Neural progenitor cell (in vitro differentiated cells): Measurements from ENCODE around the gene CNBP. TPM values are rescaled to one million over a fixed set of nuclear protein-coding genes. Genes with fewer than 3 reads are reported as not detected.

Experiments
- DNase-seq: peaks from one replicate; pipeline ENCODE4 v3.0.0-alpha.2; 2016; ENCODE audit warnings: low spot score
- H2AFZ ChIP-seq: fragments of 200-600 bp; sonication (generic); replicated peaks from 2 replicates; pipeline ENCODE4 v1.6.1; 2016; ENCODE audit warnings: antibody characterized with exemption
- H3F3A ChIP-seq: fragments of 200-600 bp; sonication (generic); 2 replicates; pipeline ENCODE4 v1.6.1; 2016; ENCODE audit warnings: antibody characterized with exemption, low read depth
- H3K27ac ChIP-seq: fragments of 200-600 bp; sonication (generic); 2 replicates; pipeline ENCODE4 v1.5.1; 2016; ENCODE audit warnings: mild to moderate bottlenecking
- H3K27me3 ChIP-seq: fragments of 200-600 bp; sonication (generic); 2 replicates; pipeline ENCODE4 v1.6.1; 2016; ENCODE audit warnings: mild to moderate bottlenecking, moderate library complexity
- H3K36me3 ChIP-seq: fragments of 200-600 bp; sonication (generic); 2 replicates; pipeline ENCODE4 v1.5.1; 2016
- H3K4me1 ChIP-seq: fragments of 200-600 bp; sonication (generic); 2 replicates; pipeline ENCODE4 v1.6.1; 2016; ENCODE audit warnings: mixed run types
- H3K4me2 ChIP-seq: fragments of 200-600 bp; sonication (generic); 2 replicates; pipeline ENCODE4 v1.6.1; 2016
- H3K4me3 ChIP-seq: fragments of 200-600 bp; sonication (generic); 2 replicates; pipeline ENCODE4 v1.5.1; 2016
- H3K79me2 ChIP-seq: fragments of 200-600 bp; sonication (generic); 2 replicates; pipeline ENCODE4 v1.6.1; 2016; ENCODE audit warnings: low read depth
- H3K9ac ChIP-seq: fragments of 200-600 bp; sonication (generic); 2 replicates; pipeline ENCODE4 v1.6.1; 2016
- H3K9me3 ChIP-seq: fragments of 200-600 bp; sonication (generic); 2 replicates; pipeline ENCODE4 v1.5.1; 2016; ENCODE audit warnings: low read depth
- H4K20me1 ChIP-seq: fragments of 200-600 bp; sonication (generic); 2 replicates; pipeline ENCODE4 v1.6.1; 2016; ENCODE audit warnings: low read depth
- H3K27ac Mint-ChIP-seq: 3 replicates; pipeline ENCODE4 v1.8.0; 2021; ENCODE audit warnings: mixed read lengths
- H3K27me3 Mint-ChIP-seq: 2 replicates; pipeline ENCODE4 v1.8.0; 2022; ENCODE audit warnings: low read depth, mild to moderate bottlenecking, inconsistent platforms, moderate library complexity, mixed read lengths; ENCODE audit not compliant: insufficient read depth
- H3K36me3 Mint-ChIP-seq: 3 replicates; pipeline ENCODE4 v1.8.0; 2021; ENCODE audit warnings: mixed read lengths
- H3K4me1 Mint-ChIP-seq: 3 replicates; pipeline ENCODE4 v1.8.0; 2021; ENCODE audit warnings: mixed read lengths
- H3K4me3 Mint-ChIP-seq: 3 replicates; pipeline ENCODE4 v1.8.0; 2021; ENCODE audit warnings: mild to moderate bottlenecking, moderate library complexity, mixed read lengths
- H3K9me3 Mint-ChIP-seq: 3 replicates; pipeline ENCODE4 v1.8.0; 2020; ENCODE audit warnings: mixed read lengths
- CTCF ChIP-seq: fragments of 200-600 bp; sonication (generic); IDR thresholded peaks from 2 replicates; pipeline ENCODE4 v1.5.1; 2017; ENCODE audit warnings: antibody characterized with exemption, mild to moderate bottlenecking
- EZH2 ChIP-seq: fragments of 200-600 bp; sonication (generic); IDR thresholded peaks from 2 replicates; pipeline ENCODE4 v1.6.1; 2017; ENCODE audit warnings: antibody characterized with exemption, mild to moderate bottlenecking, moderate library complexity
- EZH2phosphoT487 ChIP-seq: fragments of 200-600 bp; sonication (generic); IDR thresholded peaks from 2 replicates; pipeline ENCODE4 v1.6.1; 2017; ENCODE audit warnings: antibody characterized with exemption
- total RNA-seq: library from RNA; depleted of rRNA; stranded (reverse); fragments of >200 nt; gene quantifications from 2 replicates; pipeline ENCODE4 v1.2.3, GENCODE V29; 2015; ENCODE audit warnings: low replicate concordance

Gene CNBP
- total RNA-seq, 1 donor from 2014 or later, result 495 TPM

- Mint-ChIP-seq H3K27me3 (no peaks in the 10 kb centered on the region), H3K27ac (no peak overlapping the region)
- no peak overlapping the region for H3K27ac ChIP-seq
These were observed 23.8 kb upstream of the CNBP start for GRCh38 chr3:129207479-129207878.

GRCh38 chr3:129205109-129205832 lies 21.6 kb upstream of the CNBP start:
- TF ChIP-seq EZH2phosphoT487 (no peak), CTCF (no peak), EZH2 (no peak)
- H3K4me3 ChIP-seq, result no peak overlapping the region
- no peaks in the 10 kb centered on the region for H3F3A ChIP-seq
- no peak overlapping the region for H3K9ac ChIP-seq
- H3K9me3 ChIP-seq, result no peaks in the 10 kb centered on the region
- Mint-ChIP-seq H3K36me3 (no peaks in the 10 kb centered on the region), H3K27me3 (no peaks in the 10 kb centered on the region), H3K4me1 (no peaks in the 10 kb centered on the region), H3K27ac (no peak overlapping the region), H3K9me3 (no peaks in the 10 kb centered on the region), H3K4me3 (no peak overlapping the region)
- H3K27me3 ChIP-seq, result no peaks in the 10 kb centered on the region
- H3K36me3 ChIP-seq, result no peaks in the 10 kb centered on the region
- H3K4me1 ChIP-seq, result no peaks in the 10 kb centered on the region
- no peak for DNase-seq
- H3K79me2 ChIP-seq, result no peaks in the 10 kb centered on the region
- H4K20me1 ChIP-seq, result no peaks in the 10 kb centered on the region
- H2AFZ ChIP-seq, result no peak overlapping the region
- no peak overlapping the region for H3K27ac ChIP-seq
- H3K4me2 ChIP-seq, result no peak overlapping the region

More at GRCh38 chr3:129207479-129207878, 23.8 kb upstream of the CNBP start:
- Histone ChIP-seq H3K4me3 (no peak overlapping the region), H3F3A (no peaks in the 10 kb centered on the region), H3K9me3 (no peaks in the 10 kb centered on the region), H3K27me3 (no peaks in the 10 kb centered on the region), H3K4me2 (no peak overlapping the region), H3K79me2 (no peaks in the 10 kb centered on the region), H3K4me1 (no peaks in the 10 kb centered on the region), H3K36me3 (no peaks in the 10 kb centered on the region), H4K20me1 (no peaks in the 10 kb centered on the region), H2AFZ (no peak overlapping the region), H3K9ac (no peak overlapping the region)
- no peaks in the 10 kb centered on the region for H3K36me3 Mint-ChIP-seq
- no peaks in the 10 kb centered on the region for H3K9me3 Mint-ChIP-seq
- DNase-seq, result no peak
- no peak overlapping the region for H3K4me3 Mint-ChIP-seq
- TF ChIP-seq EZH2 (no peak), EZH2phosphoT487 (no peak), CTCF (no peak)
- no peaks in the 10 kb centered on the region for H3K4me1 Mint-ChIP-seq

GRCh38 chr3:129204473-129204872 lies 20.8 kb upstream of the CNBP start:
- Mint-ChIP-seq H3K4me1 (no peaks in the 10 kb centered on the region), H3K36me3 (peaks cover under 1% of the 10 kb centered on the region), H3K9me3 (no peaks in the 10 kb centered on the region), H3K27me3 (no peaks in the 10 kb centered on the region), H3K4me3 (no peak overlapping the region), H3K27ac (no peak overlapping the region)
- Histone ChIP-seq H4K20me1 (no peaks in the 10 kb centered on the region), H3K27ac (no peak overlapping the region), H3F3A (no peaks in the 10 kb centered on the region), H3K27me3 (no peaks in the 10 kb centered on the region), H3K36me3 (no peaks in the 10 kb centered on the region), H3K4me1 (no peaks in the 10 kb centered on the region), H3K4me3 (no peak overlapping the region), H3K79me2 (no peaks in the 10 kb centered on the region), H3K4me2 (no peak overlapping the region), H2AFZ (no peak overlapping the region), H3K9me3 (no peaks in the 10 kb centered on the region), H3K9ac (no peak overlapping the region)
- TF ChIP-seq EZH2, result no peak
- TF ChIP-seq CTCF, result no peak
- TF ChIP-seq EZH2phosphoT487, result no peak
- no peak for DNase-seq
